Breast epithelium (tissue), 3 donors: ENCODE results near the gene STXBP6.

Source experiments
- POLR2A ChIP-seq: fragments of 450-650 bp; IDR thresholded peaks from one replicate; pipeline ENCODE4 v1.6.1; 2016; ENCODE audit warnings: antibody characterized with exemption, mild to moderate bottlenecking, moderate library complexity
- POLR2AphosphoS5 ChIP-seq, 3 donors: sonication (generic); formaldehyde crosslinking; IDR thresholded peaks; one replicate each; pipeline ENCODE4 v1.6.1; 2017; ENCODE audit warnings: antibody characterized with exemption in 3 of 3
- TF ChIP-seq, protein P1 (sequence below), 3 donors: fragments of 450-650 bp; IDR thresholded peaks; one replicate each; pipeline ENCODE4 v1.5.1; 2016 to 2017; ENCODE audit warnings: antibody characterized with exemption in 3 of 3, mild to moderate bottlenecking in 3 of 3, moderate library complexity in 3 of 3

DNA sequence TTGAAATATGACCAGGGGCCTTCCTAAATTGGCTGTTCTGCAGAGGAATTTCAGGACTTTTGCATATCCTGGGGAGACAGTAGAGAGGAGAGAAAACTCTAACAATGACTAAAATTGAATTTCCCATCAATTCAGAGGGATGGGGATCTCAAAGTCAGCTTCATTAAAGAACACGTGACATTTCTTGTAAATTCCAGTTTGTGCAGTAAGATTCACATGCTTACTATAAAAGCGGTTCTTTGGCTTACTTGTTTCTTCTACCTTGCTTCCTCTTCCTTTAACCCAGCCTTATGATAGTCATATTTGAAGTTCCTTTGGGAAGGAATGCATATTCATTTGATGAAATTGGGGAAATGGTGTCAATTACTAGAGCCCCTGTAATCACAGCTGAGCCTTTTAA, 272.3 kb downstream of the STXBP6 start:
- TF ChIP-seq, protein P1, sequence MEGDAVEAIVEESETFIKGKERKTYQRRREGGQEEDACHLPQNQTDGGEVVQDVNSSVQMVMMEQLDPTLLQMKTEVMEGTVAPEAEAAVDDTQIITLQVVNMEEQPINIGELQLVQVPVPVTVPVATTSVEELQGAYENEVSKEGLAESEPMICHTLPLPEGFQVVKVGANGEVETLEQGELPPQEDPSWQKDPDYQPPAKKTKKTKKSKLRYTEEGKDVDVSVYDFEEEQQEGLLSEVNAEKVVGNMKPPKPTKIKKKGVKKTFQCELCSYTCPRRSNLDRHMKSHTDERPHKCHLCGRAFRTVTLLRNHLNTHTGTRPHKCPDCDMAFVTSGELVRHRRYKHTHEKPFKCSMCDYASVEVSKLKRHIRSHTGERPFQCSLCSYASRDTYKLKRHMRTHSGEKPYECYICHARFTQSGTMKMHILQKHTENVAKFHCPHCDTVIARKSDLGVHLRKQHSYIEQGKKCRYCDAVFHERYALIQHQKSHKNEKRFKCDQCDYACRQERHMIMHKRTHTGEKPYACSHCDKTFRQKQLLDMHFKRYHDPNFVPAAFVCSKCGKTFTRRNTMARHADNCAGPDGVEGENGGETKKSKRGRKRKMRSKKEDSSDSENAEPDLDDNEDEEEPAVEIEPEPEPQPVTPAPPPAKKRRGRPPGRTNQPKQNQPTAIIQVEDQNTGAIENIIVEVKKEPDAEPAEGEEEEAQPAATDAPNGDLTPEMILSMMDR (IDR thresholded peaks at IDR 0.05) = no peak
- no peak for TF ChIP-seq POLR2AphosphoS5 (IDR thresholded peaks at IDR 0.05)
- TF ChIP-seq POLR2A = no peak
